MCF 10A (cell line): ENCODE data around the gene RAMAC. TPM values are rescaled to one million over a fixed set of nuclear protein-coding genes. Genes with fewer than 3 reads are reported as not detected.

Experiments
- BruUV-seq: library from RNA; stranded (reverse); fragments of 400-500 nt; replicated peaks from 2 replicates; lab custom pipeline; 2021; lab: Mats Ljungman, UMichigan
- CTCF ChIA-PET: fragments of 300-600 bp; sonication (Branson Sonifier 250); formaldehyde crosslinking; extraction: SDS; loops from one replicate; lab custom pipeline; 2021; ENCODE audit warnings: antibody characterized with exemption, inconsistent platforms; lab: Yijun Ruan, JAX
- POLR2A ChIA-PET: fragments of 300-600, 350-650 bp; sonication (Branson Sonifier 250); formaldehyde crosslinking; extraction: SDS; loops from one replicate; lab custom pipeline; 2020; ENCODE audit warnings: antibody characterized with exemption, inconsistent platforms; lab: Yijun Ruan, JAX
- DNase-seq: peaks from one replicate; pipeline ENCODE4 v3.0.0-alpha.2; 2018; ENCODE audit not compliant: unreplicated experiment
- H3K27ac Mint-ChIP-seq: one replicate; pipeline ENCODE4 v1.8.0; 2022; ENCODE audit warnings: mild to moderate bottlenecking, low read depth, mixed read lengths; ENCODE audit not compliant: unreplicated experiment
- H3K27me3 Mint-ChIP-seq: one replicate; pipeline ENCODE4 v1.8.0; 2022; ENCODE audit warnings: mixed read lengths; ENCODE audit not compliant: insufficient read depth, unreplicated experiment
- H3K36me3 Mint-ChIP-seq: one replicate; pipeline ENCODE4 v1.8.0; 2022; ENCODE audit warnings: mild to moderate bottlenecking, moderate library complexity, mixed read lengths; ENCODE audit not compliant: insufficient read depth, unreplicated experiment
- H3K4me1 Mint-ChIP-seq: one replicate; pipeline ENCODE4 v1.8.0; 2022; ENCODE audit warnings: mixed read lengths; ENCODE audit not compliant: insufficient read depth, unreplicated experiment
- H3K4me3 Mint-ChIP-seq: one replicate; pipeline ENCODE4 v1.8.0; 2022; ENCODE audit warnings: mild to moderate bottlenecking, moderate library complexity, mixed read lengths; ENCODE audit not compliant: unreplicated experiment
- H3K9me3 Mint-ChIP-seq: one replicate; pipeline ENCODE4 v1.8.0; 2022; ENCODE audit warnings: mixed read lengths; ENCODE audit not compliant: unreplicated experiment
- CTCF ChIP-seq: fragments of 200-600 bp; IDR thresholded peaks from one replicate; pipeline ENCODE4 v1.8.0; 2022; ENCODE audit warnings: antibody characterized with exemption, mild to moderate bottlenecking; ENCODE audit not compliant: unreplicated experiment
- intact Hi-C: fragments of 100-400 bp; cut with micrococcal nuclease; formaldehyde crosslinking; loops from 2 replicates; pipeline ENCODE4 v1.14.1; 2022
- total RNA-seq: library from RNA; stranded (reverse); gene quantifications from 2 replicates; pipeline ENCODE4 v1.2.3, GENCODE V29; 2022

Gene RAMAC
- total RNA-seq, 1 experiment from 2014 or later, result 21.0 TPM

GRCh38 chr15:82992436-82992998 is 6.5 kb downstream of the RAMAC start:
- H3K36me3 Mint-ChIP-seq, result peaks cover 41% of the 10 kb centered on the region
- POLR2A ChIA-PET, result interaction anchor here (0.9 kb wide), 2 partner anchors 19 to 143 kb away, joined by 4 to 5 read pairs; partner anchors contain the start of gene C15orf40
- intact Hi-C loops, result no loop called here
- BruUV-seq, result no TSS peak
- no peaks in the 10 kb centered on the region for H3K9me3 Mint-ChIP-seq
- H3K27ac Mint-ChIP-seq, result no peak overlapping the region
- H3K4me1 Mint-ChIP-seq, result no peaks in the 10 kb centered on the region
- no peak for TF ChIP-seq CTCF
- CTCF ChIA-PET, result interaction anchor here (0.6 to 2.0 kb wide), 3 partner anchors 19 to 462 kb away, joined by 3 to 8 read pairs (median 4); partner anchors contain the start of gene C15orf40
- H3K4me3 Mint-ChIP-seq, result no peak overlapping the region
- no peak for DNase-seq
- H3K27me3 Mint-ChIP-seq, result no peaks in the 10 kb centered on the region

GRCh38 chr15:82993144-82993543 is 7.1 kb downstream of the RAMAC start:
- ChIA-PET CTCF (interaction anchor here (0.6 to 2.0 kb wide), 2 partner anchors 18 to 60 kb away, joined by 4 to 8 read pairs; partner anchors contain the start of gene C15orf40), POLR2A (interaction anchor here (0.9 to 2.8 kb wide), 3 partner anchors 8 to 144 kb away, joined by 4 to 16 read pairs (median 5); partner anchors contain the start of genes C15orf40 and RAMAC)
- peaks cover 35% of the 10 kb centered on the region for H3K36me3 Mint-ChIP-seq
- intact Hi-C loops, result no loop called here
- H3K9me3 Mint-ChIP-seq, result no peaks in the 10 kb centered on the region
- DNase-seq, result no peak
- no peaks in the 10 kb centered on the region for H3K4me1 Mint-ChIP-seq
- H3K4me3 Mint-ChIP-seq, result no peak overlapping the region
- no peak overlapping the region for H3K27ac Mint-ChIP-seq
- BruUV-seq, result no TSS peak
- no peaks in the 10 kb centered on the region for H3K27me3 Mint-ChIP-seq
- no peak for TF ChIP-seq CTCF

- intact Hi-C loops, result no loop called here
- no peak for DNase-seq
- ChIA-PET POLR2A (interaction anchor here (1.2 to 2.8 kb wide), 2 partner anchors 9 to 244 kb away, joined by 3 to 16 read pairs; partner anchors contain the start of gene RAMAC), CTCF (interaction anchor here (0.7 kb wide), 1 partner anchor 76 kb away, joined by 3 read pairs; no protein-coding TSS in a partner anchor)
- Mint-ChIP-seq H3K36me3 (peaks cover 16% of the 10 kb centered on the region), H3K9me3 (no peaks in the 10 kb centered on the region), H3K4me1 (no peaks in the 10 kb centered on the region), H3K27me3 (no peaks in the 10 kb centered on the region), H3K4me3 (no peak overlapping the region), H3K27ac (no peak overlapping the region)
- no peak for TF ChIP-seq CTCF
- no TSS peak for BruUV-seq
These were observed 9.1 kb downstream of the RAMAC start for GRCh38 chr15:82995076-82995475.

- intact Hi-C loops, result no loop called here
- Mint-ChIP-seq H3K36me3 (peaks cover 9% of the 10 kb centered on the region), H3K4me1 (no peaks in the 10 kb centered on the region), H3K9me3 (no peaks in the 10 kb centered on the region), H3K4me3 (no peak overlapping the region), H3K27ac (no peak overlapping the region), H3K27me3 (no peaks in the 10 kb centered on the region)
- ChIA-PET CTCF (interaction anchor here (1.2 kb wide), 1 partner anchor 15 kb away, joined by 4 read pairs; the partner anchor contains the start of gene C15orf40), POLR2A (interaction anchor here (0.6 to 2.8 kb wide), 5 partner anchors 8 to 583 kb away, joined by 3 to 16 read pairs (median 3); partner anchors contain the start of gene RAMAC)
- BruUV-seq, result no TSS peak
- DNase-seq, result no peak
- no peak for TF ChIP-seq CTCF
These were observed 9.9 kb downstream of the RAMAC start for GRCh38 chr15:82995938-82996337.
